Common myeloid progenitor, CD34-positive (primary cell): ENCODE measurements around the gene ERCC4.

Experiments
- CTCF ChIA-PET: fragments of 350-600 bp; sonication (Branson Sonifier 250); formaldehyde crosslinking; loops from one replicate; lab custom pipeline; 2021; ENCODE audit warnings: antibody characterized with exemption; lab: Charles Lee
- POLR2A ChIA-PET: fragments of 350-600 bp; sonication (Branson Sonifier 250); formaldehyde crosslinking; loops from one replicate; lab custom pipeline; 2021; ENCODE audit warnings: antibody characterized with exemption; lab: Charles Lee
- DNase-seq, 3 donors: peaks; one replicate each; pipeline versions ENCODE4 v3.0.0 to v3.0.0-alpha.2; 2013
- H3K27ac ChIP-seq, 2 experiments: 1 replicate in 1 of 2; 2 replicates in 1 of 2; pipeline ENCODE4 v1.7.0; 2013; ENCODE audit warnings: inconsistent platforms in 2 of 2, low read length in 2 of 2, mild to moderate bottlenecking in 2 of 2, low read depth in 1 of 2, moderate library complexity in 1 of 2; ENCODE audit not compliant: severe bottlenecking in 2 of 2, insufficient read depth in 1 of 2, poor library complexity in 1 of 2
- H3K27me3 ChIP-seq, 5 experiments: replicated peaks in 2 of 5; 1 replicate in 3 of 5; 2 replicates in 2 of 5; pipeline versions ENCODE4 v1.6.1 to v1.7.0; 2013; ENCODE audit warnings: low read length in 4 of 5, mild to moderate bottlenecking in 2 of 5, moderate library complexity in 2 of 5, inconsistent platforms in 1 of 5; ENCODE audit not compliant: insufficient read depth in 5 of 5, control insufficient read depth in 4 of 5
- H3K36me3 ChIP-seq, 4 experiments: 1 replicate in 2 of 4; 2 replicates in 2 of 4; pipeline versions ENCODE4 v1.6.1 to v1.7.0; 2013; ENCODE audit warnings: low read length in 3 of 4, control low read depth in 1 of 4, mild to moderate bottlenecking in 1 of 4; ENCODE audit not compliant: control insufficient read depth in 4 of 4, insufficient read depth in 4 of 4
- H3K4me1 ChIP-seq, 4 experiments: 1 replicate in 3 of 4; 2 replicates in 1 of 4; pipeline versions ENCODE4 v1.6.1 to v1.7.1; 2013; ENCODE audit warnings: low read length in 3 of 4, mild to moderate bottlenecking in 3 of 4, control low read depth in 1 of 4, inconsistent platforms in 1 of 4, moderate library complexity in 1 of 4; ENCODE audit not compliant: control insufficient read depth in 4 of 4, insufficient read depth in 4 of 4; ENCODE audit errors: control extremely low read depth in 1 of 4
- H3K4me3 ChIP-seq, 7 experiments: 1 replicate in 4 of 7; 2 replicates in 3 of 7; pipeline versions ENCODE4 v1.5.1 to v1.7.0; 2013; ENCODE audit warnings: mild to moderate bottlenecking in 7 of 7, low read length in 6 of 7, moderate library complexity in 6 of 7, inconsistent platforms in 2 of 7, low read depth in 2 of 7, control low read depth in 1 of 7; ENCODE audit not compliant: insufficient read depth in 4 of 7, control insufficient read depth in 1 of 7; ENCODE audit errors: extremely low read depth in 1 of 7
- H3K9me3 ChIP-seq, 5 experiments: 1 replicate in 4 of 5; 2 replicates in 1 of 5; pipeline versions ENCODE4 v1.6.1 to v1.7.1; 2013; ENCODE audit warnings: low read length in 4 of 5, mild to moderate bottlenecking in 2 of 5, inconsistent platforms in 1 of 5, low read depth in 1 of 5, moderate library complexity in 1 of 5; ENCODE audit not compliant: control insufficient read depth in 4 of 5, insufficient read depth in 2 of 5; ENCODE audit errors: control extremely low read depth in 1 of 5
- WGBS: methylation state at CpG from one replicate; pipeline ENCODE4 v1.1.5; 2013; ENCODE audit not compliant: insufficient coverage; 5-methylcytosine and 5-hydroxymethylcytosine counted together

The ERCC4 gene

DNA sequence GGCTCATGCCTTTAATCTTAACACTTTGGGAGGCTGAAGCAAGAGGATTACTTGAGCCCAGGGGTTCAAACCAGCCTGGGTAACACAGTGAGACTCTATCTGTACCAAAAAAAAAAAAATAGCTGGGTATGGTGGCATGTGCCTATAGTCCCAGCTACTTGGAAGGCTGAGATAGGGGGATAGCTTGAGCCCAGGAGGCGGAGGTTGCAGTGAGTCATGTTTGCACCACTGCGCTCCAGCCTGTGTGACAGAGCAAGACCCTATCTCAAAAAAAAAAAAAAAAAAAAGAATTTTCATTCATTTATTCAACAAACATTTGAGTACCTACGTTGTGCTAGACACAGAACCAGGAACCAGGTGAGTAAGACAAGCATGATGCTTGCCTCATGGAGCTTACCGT is 77.6 kb downstream of the ERCC4 start:
- H3K9me3 ChIP-seq, result no peaks in the 10 kb centered on the region
- peaks cover 0 to 23% (median 5%) of the 10 kb centered on the region in 4 experiments for H3K4me1 ChIP-seq
- ChIA-PET CTCF (no interaction called here), POLR2A (no interaction called here)
- DNase-seq, result no peak
- H3K36me3 ChIP-seq, result no peaks in the 10 kb centered on the region
- no peak overlapping the region for H3K4me3 ChIP-seq
- WGBS, result no CpG with 5 or more reads among the region's 4 CpGs
- H3K27ac ChIP-seq, result no peak overlapping the region
- H3K27me3 ChIP-seq, result no peaks in the 10 kb centered on the region

DNA sequence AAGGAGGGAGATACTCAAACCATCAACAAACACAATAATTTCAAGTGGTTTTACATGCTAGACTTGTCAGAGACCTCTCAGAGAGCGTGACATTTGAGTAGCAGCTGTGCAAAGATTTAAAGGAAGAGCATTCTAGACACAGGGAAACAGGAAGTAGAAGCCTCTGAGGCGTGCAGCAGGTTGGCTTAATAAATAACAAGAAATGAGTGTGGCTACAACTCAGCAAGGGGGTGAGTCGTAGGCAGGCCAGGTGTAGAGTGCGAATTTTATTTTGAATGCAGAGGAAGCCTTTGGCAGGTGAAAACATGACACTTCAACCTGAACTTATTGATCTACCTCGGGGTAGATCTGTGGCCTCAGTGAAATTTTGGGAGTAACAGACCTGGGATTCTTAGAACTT is 78.0 kb downstream of the ERCC4 start:
- CTCF ChIA-PET, result no interaction called here
- 55% methylated on average over 5 of the region's 5 CpGs for WGBS

DNA sequence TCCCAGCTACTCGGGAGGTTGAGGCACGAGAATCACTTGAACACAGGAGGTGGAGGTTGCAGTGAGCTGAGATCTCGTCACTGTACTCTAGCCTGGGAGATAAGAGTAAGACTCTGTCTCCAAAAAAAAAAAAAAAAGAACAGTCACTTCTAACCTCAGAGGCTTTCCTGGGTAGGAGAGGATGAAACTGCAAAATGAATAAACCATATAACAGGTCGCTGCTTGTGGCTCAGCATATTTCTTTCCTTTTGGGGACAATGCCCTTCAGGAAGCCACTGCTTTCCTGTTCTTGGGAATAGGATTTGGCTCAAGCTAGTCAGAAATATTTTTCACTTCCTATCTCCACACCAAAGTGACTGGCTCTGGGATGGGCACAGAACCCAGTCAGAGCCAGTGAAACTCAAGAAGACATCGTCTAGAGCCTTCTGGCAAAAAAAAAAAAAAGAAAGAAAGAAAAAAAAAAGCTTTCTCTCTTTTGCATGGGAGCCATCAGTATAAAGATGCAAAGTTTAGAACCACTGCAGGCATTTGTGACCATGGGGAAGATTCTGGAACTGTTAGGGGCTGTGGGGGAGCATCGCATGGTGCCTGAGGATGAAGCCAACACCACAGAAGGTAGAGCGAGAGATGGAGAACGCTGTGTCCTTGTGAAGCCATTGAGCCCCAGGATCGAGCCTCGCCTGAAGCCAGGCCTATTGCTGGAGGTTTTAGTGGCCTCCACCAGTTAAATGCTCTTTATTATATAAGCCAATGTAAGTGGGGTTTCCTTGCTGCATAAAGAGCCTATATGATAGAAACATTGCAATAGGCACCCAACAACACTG is 79.3 kb downstream of the ERCC4 start:
- Histone ChIP-seq H3K36me3 (no peaks in the 10 kb centered on the region), H3K27me3 (no peaks in the 10 kb centered on the region), H3K4me1 (peaks cover 0 to 32% (median 12%) of the 10 kb centered on the region in 4 experiments), H3K9me3 (no peaks in the 10 kb centered on the region), H3K27ac (no peak overlapping the region), H3K4me3 (no peak overlapping the region)
- DNase-seq, result peak; percentile 6 to 46 (median 33)
- ChIA-PET POLR2A (no interaction called here), CTCF (interaction anchor here (0.6 kb wide), 1 partner anchor 139 kb away, joined by 4 read pairs; no protein-coding TSS in a partner anchor)
- WGBS, result 0% methylated on average over 1 of the region's 10 CpGs

More for the DNA sequence above, 78.0 kb downstream of the ERCC4 start:
- Histone ChIP-seq H3K27ac (no peak overlapping the region), H3K4me1 (peaks cover 0 to 27% (median 8%) of the 10 kb centered on the region in 4 experiments), H3K27me3 (no peaks in the 10 kb centered on the region), H3K9me3 (no peaks in the 10 kb centered on the region), H3K4me3 (no peak overlapping the region), H3K36me3 (no peaks in the 10 kb centered on the region)
- POLR2A ChIA-PET, result no interaction called here
- DNase-seq, result peak; percentile 2 to 58 (median 37)

DNA sequence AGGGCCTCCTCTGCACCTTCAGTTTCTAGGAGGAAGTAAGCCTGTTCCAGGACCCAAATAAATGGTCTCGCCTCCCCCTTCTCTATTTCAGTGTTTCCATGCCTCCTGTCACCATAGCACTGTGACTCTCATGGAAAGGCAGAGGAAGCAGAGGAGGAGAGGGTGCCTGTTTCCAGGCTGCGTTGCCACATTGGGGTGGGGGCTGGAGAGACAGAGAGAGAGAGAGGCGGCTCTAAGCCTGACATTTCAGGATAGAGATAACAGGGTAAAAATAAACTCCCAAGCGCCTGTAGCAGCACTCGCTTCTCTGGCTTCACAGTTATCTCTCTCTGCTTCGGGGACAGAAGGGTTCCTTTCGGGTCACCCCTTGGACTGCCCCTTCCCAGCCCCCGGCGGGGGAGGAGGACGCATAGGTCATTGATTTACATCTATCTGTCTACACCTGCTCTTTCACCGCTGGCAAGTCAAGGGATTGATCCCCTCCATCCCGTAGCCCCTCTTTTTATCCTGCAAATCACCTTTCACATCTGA is 80.0 kb downstream of the ERCC4 start:
- ChIA-PET POLR2A (interaction anchor here (0.6 kb wide), 1 partner anchor 18 kb away, joined by 3 read pairs; no protein-coding TSS in a partner anchor), CTCF (no interaction called here)
- no peaks in the 10 kb centered on the region for H3K9me3 ChIP-seq
- no peak overlapping the region for H3K27ac ChIP-seq
- DNase-seq, result no peak
- WGBS, result 79% methylated on average over 9 of the region's 12 CpGs
- no peaks in the 10 kb centered on the region for H3K27me3 ChIP-seq
- H3K4me3 ChIP-seq, result no peak overlapping the region
- H3K36me3 ChIP-seq, result no peaks in the 10 kb centered on the region
- H3K4me1 ChIP-seq, result peaks cover 0 to 34% (median 12%) of the 10 kb centered on the region in 4 experiments

GRCh38 chr16:14001521-14001920 is 81.6 kb downstream of the ERCC4 start:
- Histone ChIP-seq H3K4me3 (no peak overlapping the region), H3K36me3 (no peaks in the 10 kb centered on the region), H3K4me1 (peaks cover 0 to 34% (median 12%) of the 10 kb centered on the region in 4 experiments), H3K9me3 (no peaks in the 10 kb centered on the region), H3K27me3 (no peaks in the 10 kb centered on the region), H3K27ac (no peak overlapping the region)
- CTCF ChIA-PET, result no interaction called here
- 96% methylated on average over 8 of the region's 10 CpGs for WGBS
- no peak for DNase-seq
- POLR2A ChIA-PET, result no interaction called here
